HG02763 (cell line): ENCODE measurements around the gene IGFALS.

Source experiments
- ATAC-seq: cut with Tn5 transposase; IDR thresholded peaks from one replicate; pipeline ENCODE4 v1.9.1; 2021; ENCODE audit warnings: mild to moderate bottlenecking, moderate library complexity; ENCODE audit not compliant: unreplicated experiment

IGFALS gene

DNA sequence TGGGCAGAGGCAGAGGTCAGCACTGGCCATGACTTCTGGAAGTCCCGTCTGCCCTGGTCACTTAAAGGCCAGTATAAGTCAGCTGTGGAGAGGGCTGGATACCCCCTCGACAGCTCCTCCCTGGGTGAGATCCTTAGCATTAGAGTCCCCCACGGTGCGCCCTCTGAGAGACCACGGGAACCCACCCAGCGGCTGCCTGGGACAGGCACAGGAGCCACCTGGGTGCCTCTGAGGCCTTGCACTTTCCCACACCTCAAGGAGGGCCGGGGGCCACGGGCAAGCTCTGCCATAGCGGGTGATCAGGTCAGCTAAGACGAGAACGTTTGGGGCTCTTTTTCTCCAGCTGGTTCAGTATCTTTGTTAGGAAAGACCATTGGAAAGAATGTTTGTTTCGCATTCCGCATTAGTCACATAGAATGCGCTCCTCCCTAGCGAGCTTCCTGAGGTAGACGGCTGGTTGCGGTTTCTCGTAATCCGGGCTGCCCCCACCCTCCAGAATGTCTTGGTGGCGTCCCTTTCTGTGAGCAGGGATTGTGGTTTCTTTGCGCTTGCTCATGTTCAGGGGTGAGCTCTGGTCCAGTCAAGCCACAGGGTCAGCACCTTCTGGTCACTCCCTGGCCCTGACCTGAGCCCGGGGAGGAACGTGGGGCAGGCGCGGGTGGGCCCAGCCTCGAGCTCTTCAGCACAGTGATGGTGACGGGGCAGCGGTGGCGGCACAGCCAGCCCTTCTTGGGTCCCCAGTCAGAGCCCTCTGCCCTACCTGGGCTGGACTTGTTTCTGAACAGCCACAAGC is 47.4 kb downstream of the IGFALS start:
- no peak for ATAC-seq

DNA sequence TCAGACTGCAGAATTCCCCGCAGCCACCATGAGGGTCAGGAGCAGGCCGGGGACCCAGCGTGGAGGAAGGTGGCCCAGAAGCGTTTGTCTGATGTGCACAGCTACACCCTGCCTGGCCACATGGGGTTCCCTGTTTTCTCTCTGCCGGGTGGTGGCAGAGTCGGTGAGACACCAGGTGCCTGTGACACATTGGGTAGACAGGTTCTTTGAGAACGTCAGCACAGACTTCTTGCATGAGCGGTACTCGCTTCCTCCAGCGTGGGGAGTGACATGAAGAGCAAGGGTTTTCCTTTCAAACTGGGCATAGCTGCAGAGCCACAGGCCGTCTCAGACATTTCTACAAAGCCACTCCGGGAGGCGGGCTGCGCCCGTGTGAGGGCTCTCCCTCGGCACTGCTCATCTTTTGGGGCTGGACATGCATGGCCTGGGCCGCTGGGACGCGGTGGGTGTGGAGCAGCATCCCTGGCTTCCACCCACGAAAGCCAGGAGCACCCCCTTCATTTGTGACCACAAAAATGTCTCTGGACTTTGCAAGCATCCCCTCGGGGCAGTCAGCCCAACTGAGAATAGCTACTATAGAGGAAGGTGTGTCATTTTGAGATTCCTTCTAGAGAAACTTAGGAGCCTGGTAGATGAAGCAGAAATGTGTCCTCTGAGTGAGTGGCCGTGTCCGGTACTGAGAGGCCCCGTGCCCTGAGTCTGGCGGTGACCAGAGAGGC is 48.2 kb downstream of the IGFALS start:
- ATAC-seq, result no peak

DNA sequence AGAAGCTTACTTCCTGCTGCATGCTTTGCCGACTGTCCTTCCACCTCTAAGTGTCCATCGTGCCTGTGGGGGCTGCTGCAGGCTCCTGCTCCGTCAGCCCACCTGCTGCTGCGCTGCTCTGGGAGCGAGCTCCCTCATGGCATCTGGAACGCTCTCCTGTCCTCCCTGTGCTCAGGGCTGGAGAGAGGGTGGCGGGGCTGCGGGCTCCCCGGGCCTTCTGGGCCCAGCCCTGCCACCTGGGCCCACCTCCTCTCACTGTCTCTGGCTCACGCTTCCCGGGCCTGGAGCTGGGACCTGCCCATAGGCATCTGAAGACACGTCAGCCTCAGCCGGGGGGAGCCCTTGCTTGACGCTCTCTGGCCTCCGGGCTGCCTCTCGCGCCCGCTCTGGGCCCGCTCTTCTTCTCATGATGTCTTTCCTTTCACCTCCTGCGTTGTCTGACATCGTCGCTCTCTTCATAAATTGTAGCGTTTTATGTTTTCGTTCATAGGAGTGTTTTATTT is 49.1 kb downstream of the IGFALS start:
- no peak for ATAC-seq

DNA sequence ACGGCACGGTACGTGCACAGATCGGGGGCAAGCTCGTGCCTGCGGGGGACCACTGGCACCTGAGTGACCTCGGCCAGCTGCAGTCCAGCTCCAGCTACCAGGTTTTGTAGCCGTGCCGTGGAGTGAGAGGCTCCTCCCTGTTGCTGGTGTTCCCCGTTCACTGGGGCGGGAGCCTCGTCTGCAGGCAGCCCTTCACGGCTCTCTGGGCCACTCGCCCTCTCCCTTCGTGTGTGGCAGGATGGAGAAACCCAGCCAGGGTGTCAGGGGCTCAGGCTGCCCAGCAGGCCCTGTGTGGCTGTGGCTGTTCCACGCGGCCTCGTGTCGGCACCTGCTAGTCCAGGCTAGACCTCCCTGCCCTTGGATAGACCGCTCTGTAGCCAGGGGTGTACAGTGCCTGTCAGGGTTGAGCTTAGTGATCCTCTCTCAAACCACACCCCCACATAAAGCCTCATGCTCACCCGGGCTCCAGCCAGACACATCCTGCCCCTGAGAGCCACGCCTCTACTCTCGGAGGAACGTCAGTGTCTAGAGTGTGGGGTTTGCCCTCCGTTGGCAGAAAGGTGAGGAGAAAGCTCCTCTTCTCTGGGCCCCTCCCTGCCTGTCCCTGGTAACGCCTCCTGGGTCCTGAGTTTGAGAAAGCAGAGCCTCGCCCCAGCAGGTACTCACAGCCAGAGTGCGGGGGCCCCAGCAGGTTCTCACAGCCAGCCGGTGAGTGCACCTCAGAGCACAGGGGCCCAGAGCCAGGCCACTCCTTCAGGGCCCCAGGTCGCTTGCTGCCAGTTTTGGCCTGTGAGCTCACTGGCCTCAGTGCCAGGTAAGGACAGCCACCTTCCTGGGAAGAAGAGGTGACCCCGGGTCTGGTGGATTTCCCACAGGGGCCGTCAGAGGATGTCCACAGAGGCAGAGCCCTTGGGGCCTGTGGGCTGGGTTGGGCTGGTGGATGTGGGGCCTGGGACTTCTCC is 49.8 kb downstream of the IGFALS start:
- no peak for ATAC-seq

DNA sequence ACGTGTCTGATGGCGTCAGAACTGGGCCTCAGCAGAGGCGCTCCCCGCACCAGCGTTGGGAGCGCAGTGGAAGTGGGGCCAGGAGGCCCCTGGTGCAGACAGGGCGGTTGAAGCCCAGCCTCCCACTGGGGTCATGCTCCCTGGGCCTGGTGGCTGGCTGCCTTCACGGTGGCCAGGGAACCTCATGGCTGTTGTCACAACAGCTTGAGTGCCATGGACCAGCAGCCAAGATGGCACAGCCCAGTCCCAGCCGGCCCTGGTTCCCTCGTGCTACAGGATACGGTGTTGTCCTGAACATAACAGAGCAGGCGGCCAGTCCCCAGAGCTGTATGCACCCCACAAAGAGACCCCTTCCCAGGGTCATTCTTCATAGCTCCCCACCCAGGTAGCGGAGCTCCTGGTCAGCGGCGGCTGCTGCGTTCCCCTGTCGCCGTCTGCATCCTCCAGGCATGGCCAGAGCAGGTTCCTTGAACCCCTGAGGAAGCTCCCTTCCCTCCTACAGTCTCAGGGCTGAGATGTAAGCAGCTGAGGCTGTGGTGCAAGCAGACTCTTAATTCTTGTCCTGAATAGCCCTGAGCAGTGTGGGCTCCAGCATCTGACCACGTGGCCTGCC is 51.8 kb downstream of the IGFALS start:
- ATAC-seq, result no peak

DNA sequence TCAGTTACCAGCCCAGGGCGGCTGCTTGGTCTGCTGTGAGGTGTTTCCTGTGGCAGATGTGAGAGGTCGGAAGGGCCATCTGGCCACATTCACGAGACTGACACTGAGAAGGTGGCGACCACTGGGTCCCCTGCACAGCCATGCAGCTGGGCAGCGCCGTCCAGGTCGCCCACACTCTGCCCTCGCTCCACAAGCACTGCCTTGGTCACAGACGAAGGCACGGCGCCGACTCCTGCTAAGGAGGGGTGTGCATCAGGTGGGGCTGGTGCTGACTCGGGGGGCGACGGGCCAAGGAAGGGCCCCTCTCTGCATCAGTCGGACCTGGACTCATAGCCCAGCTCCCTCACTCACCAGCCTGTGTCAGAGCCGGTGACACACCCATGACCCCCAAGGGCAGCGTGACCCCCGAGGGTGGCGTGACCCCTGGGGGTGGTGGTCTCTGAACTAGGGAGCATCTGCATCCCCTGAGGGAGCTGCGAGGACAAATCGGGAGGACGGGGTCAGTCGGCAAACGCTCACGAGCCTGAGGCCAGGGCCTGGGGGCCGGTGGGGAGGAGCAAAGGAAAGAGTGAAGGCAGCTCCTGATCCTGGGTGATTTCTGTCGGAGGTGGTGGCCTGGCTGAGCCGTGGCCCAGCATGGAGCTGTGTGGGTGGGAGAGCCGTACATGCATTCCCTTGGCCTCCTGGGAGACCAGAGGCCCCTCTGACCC is 52.6 kb downstream of the IGFALS start:
- no peak for ATAC-seq
